HG03025 (cell line): ENCODE data around the gene SYT15.
"Not testable (repeated sequence)": the region's sequence is repeated elsewhere in the genome, so short reads cannot be mapped to it uniquely, and the experiment has no call there.

Source experiments
- ATAC-seq: cut with Tn5 transposase; IDR thresholded peaks from one replicate; pipeline ENCODE4 v1.9.1; 2021; ENCODE audit warnings: mild to moderate bottlenecking, moderate library complexity; ENCODE audit not compliant: unreplicated experiment, low FRiP score

SYT15 gene

DNA sequence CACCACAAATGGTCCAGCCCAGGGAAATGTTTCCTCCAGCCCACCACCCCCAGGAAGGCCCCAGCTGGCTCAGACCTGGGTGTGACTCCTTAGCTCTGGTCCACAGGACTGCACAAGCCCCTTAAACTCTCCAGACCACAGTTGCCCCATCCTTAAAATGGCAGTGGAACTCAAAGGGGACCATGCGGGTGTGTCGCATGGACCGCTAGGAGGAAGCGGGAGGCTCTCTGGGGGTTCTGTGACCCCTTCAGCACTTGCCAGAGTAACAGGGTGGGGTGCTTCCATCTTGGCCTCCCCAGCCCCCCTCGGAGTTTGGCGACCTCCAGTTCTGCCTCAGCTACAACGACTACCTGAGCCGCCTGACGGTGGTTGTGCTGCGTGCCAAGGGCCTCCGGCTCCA lies 5.3 kb downstream of the SYT15 start:
- not testable (repeated sequence) for ATAC-seq

- not testable (repeated sequence) for ATAC-seq
Observed at GRCh38 chr10:46585246-46585645, 6.3 kb downstream of the SYT15 start.

- not testable (repeated sequence) for ATAC-seq
Observed at GRCh38 chr10:46587546-46587945, 8.6 kb downstream of the SYT15 start.

DNA sequence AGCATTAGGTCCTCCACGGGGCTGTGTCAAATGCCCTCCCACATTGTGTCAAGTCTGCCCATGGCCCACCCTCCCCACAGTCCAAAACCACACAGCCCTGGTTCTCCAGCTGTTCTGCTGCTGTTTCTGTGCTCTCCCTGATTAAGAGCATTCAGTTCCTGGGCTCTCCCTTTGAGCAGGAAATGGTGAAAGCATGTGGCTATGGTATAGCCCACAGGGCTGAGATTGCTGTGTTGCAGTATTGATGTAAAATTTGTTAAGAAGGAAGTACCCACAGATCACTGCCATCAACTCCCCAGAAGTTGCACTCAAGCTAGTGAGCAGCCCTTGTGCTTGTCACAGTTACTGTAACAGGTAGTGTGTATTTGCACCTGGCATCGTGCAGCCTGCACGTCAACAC lies 9.3 kb downstream of the SYT15 start:
- not testable (repeated sequence) for ATAC-seq

- ATAC-seq: not testable (repeated sequence)
Observed at GRCh38 chr10:46589589-46589988, 10.7 kb downstream of the SYT15 start.

GRCh38 chr10:46591053-46591452 lies 12.1 kb downstream of the SYT15 start:
- not testable (repeated sequence) for ATAC-seq

DNA sequence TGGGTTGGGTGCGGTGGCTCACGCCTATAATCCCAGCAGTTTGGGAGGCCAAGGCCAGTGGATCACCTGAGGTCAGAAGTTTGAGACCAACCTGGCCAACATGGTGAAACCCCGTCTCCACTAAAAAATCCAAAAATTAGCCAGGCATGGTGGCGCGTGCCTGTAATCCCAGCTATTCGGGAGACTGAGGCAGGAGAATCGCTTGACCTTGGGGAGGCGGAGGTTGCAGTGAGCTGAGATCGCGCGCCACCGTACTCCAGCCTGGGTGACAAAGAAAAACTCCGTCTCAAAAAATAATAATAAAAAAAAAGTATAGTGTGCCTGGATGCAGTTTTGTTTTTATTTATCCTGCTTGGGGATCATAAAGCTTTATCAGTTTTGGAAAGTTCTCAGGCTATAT lies 14.4 kb downstream of the SYT15 start:
- ATAC-seq: not testable (repeated sequence)

- ATAC-seq: not testable (repeated sequence)
Observed at GRCh38 chr10:46594453-46595063, 15.6 kb downstream of the SYT15 start.

- ATAC-seq: not testable (repeated sequence)
Observed at GRCh38 chr10:46596570-46596969, 17.6 kb downstream of the SYT15 start.

- ATAC-seq: not testable (repeated sequence)
Observed at GRCh38 chr10:46597616-46598246, 18.8 kb downstream of the SYT15 start.

GRCh38 chr10:46600516-46600915 lies 21.6 kb downstream of the SYT15 start:
- not testable (repeated sequence) for ATAC-seq

DNA sequence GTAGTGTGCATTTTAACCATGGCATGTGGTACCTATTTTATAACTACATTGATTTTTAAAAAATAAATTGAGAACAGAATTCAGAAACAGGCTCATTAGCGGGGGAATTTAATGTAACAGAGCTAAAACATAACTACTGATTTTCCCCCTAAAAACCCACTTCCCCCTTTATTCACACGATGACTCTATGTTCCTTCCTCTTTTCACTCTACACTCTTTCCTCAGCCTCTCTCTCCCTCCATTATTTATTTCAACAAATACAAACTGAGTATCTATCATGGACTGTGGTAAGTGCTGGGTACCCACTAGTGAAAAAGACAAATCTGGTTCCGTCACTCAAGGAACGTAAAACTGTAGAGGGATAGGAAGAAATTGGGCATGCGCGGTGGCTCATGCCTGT lies 36.6 kb downstream of the SYT15 start:
- ATAC-seq: not testable (repeated sequence)

DNA sequence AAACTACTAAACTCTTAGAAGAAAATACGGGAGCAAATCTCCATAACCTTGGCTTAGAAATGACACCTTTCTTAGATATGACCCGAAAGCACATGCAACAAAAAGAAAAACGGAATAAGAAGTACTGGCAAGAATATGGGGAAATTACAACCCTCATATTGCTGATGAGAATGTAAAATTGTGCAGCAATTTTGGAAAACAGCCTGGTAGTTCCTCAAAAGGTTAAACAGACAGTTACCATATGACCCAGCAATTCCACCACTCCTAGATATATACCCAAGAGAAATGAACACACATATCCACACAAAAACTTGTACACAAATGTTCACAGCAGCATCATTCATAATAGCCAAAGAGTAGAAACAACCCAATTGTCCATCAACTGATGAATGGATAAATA lies 37.3 kb downstream of the SYT15 start:
- not testable (repeated sequence) for ATAC-seq

- ATAC-seq: not testable (repeated sequence)
Observed at GRCh38 chr10:46617134-46617533, 38.2 kb downstream of the SYT15 start.

DNA sequence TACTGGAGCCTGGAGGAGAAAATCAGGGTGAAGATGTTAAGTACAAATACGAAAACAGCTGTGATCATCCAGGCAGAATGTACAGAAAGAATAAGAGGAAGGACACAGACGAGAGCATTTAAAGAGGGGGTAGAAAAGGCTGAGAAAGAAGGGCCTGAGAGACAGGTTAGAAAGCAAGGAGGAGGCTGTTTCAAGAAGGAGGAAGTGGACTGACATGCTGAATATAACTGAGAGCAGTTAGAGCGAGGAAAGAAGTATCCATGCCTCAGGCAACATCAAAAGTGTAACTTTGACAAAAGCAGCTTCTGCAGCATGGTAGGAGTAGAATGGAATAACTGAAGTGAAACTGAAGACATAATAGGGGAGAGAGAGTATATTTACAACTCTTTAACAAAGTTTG lies 39.0 kb downstream of the SYT15 start:
- ATAC-seq: not testable (repeated sequence)

- not testable (repeated sequence) for ATAC-seq
Observed at GRCh38 chr10:46623899-46624654, 45.1 kb downstream of the SYT15 start.

DNA sequence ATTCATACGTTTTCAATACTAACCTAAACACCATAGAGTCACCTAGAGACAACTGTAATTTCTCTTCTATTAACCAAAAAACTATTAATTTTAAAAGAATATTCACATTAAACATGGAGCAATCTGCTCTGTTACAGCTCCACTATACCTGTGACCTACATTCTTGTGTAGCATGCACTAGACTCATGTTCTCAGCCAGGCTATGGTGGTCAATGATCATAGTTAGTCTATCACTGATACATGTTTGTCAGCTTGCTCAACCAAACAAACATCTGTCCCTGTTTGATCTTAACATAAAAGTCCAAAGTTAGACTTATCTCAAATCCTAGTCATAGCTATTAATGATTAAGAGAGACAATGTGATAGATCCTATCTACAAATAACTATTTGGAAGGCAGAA lies 50.9 kb downstream of the SYT15 start:
- not testable (repeated sequence) for ATAC-seq

- ATAC-seq: not testable (repeated sequence)
Observed at GRCh38 chr10:46630816-46631215, 51.9 kb downstream of the SYT15 start.

DNA sequence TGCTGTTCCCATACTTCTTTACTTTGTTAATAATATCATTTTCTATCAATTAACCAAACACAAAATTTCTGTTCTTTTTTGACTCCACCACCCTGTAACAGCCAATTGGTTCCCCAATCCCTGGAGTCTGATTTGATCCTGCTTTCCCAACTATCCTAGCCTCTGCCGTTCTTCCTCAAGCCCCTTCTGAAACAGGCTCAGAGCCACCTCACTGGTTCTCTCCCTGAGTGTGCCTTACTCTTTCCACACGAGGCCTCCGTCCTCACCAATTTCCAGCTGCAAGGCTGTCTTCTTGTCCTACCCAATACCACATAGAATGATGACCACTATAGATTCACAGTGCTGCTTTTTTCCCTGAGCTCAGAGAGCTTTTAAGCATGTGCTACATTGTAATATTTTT lies 52.8 kb downstream of the SYT15 start:
- ATAC-seq: not testable (repeated sequence)

- ATAC-seq: not testable (repeated sequence)
Observed at GRCh38 chr10:46634698-46635097, 55.8 kb downstream of the SYT15 start.

GRCh38 chr10:46635364-46635959 lies 56.5 kb downstream of the SYT15 start:
- not testable (repeated sequence) for ATAC-seq
